CD4-positive, alpha-beta memory T cell (primary cell): Measurements from ENCODE around the gene CUEDC2. TPM values are rescaled to one million over a fixed set of nuclear protein-coding genes. Genes with fewer than 3 reads are reported as not detected.

Experiments
- CTCF ChIA-PET: fragments of 350-600 bp; sonication (Branson Sonifier 250); formaldehyde crosslinking; loops from one replicate; lab custom pipeline; 2021; ENCODE audit warnings: inconsistent platforms; ENCODE audit not compliant: partially characterized antibody; lab: Charles Lee
- POLR2A ChIA-PET: fragments of 350-600 bp; sonication (Branson Sonifier 250); formaldehyde crosslinking; loops from one replicate; lab custom pipeline; 2021; ENCODE audit not compliant: partially characterized antibody; lab: Charles Lee
- DNase-seq, 5 donors: peaks; one replicate each; pipeline versions ENCODE4 v3.0.0 to v3.0.0-alpha.2; 2020 to 2022; ENCODE audit warnings: mixed read lengths in 1 of 5
- H3K27ac ChIP-seq: one replicate; pipeline ENCODE4 v1.7.0; 2013; ENCODE audit warnings: low read depth, low read length
- H3K27me3 ChIP-seq: 2 replicates; pipeline ENCODE4 v1.7.0; 2013; ENCODE audit warnings: mild to moderate bottlenecking, low read length, moderate library complexity; ENCODE audit not compliant: insufficient read depth
- H3K36me3 ChIP-seq: 2 replicates; pipeline ENCODE4 v1.7.0; 2013; ENCODE audit warnings: mild to moderate bottlenecking, low read length, moderate library complexity; ENCODE audit not compliant: insufficient read depth
- H3K4me1 ChIP-seq: 2 replicates; pipeline ENCODE4 v1.7.0; 2013; ENCODE audit warnings: mild to moderate bottlenecking, low read length, moderate library complexity; ENCODE audit not compliant: insufficient read depth
- H3K4me3 ChIP-seq, 2 donors: one replicate each; pipeline ENCODE4 v1.7.0; 2013; ENCODE audit warnings: low read length in 2 of 2, mild to moderate bottlenecking in 1 of 2
- H3K9me3 ChIP-seq, 2 donors: one replicate each; pipeline ENCODE4 v1.7.0; 2013; ENCODE audit warnings: low read length in 2 of 2, control low read depth in 1 of 2; ENCODE audit not compliant: control insufficient read depth in 1 of 2
- H3K27ac Mint-ChIP-seq, 7 donors: one replicate each; pipeline ENCODE4 v1.8.0; 2020 to 2021; ENCODE audit warnings: mixed read lengths in 7 of 7, mild to moderate bottlenecking in 6 of 7, inconsistent platforms in 3 of 7, moderate library complexity in 3 of 7
- H3K27me3 Mint-ChIP-seq, 2 donors: one replicate each; pipeline ENCODE4 v1.8.0; 2020 to 2021; ENCODE audit warnings: mixed read lengths in 2 of 2
- H3K36me3 Mint-ChIP-seq, 2 donors: one replicate each; pipeline ENCODE4 v1.8.0; 2020 to 2021; ENCODE audit warnings: mixed read lengths in 2 of 2, inconsistent platforms in 1 of 2, mild to moderate bottlenecking in 1 of 2
- H3K4me1 Mint-ChIP-seq, 4 donors: one replicate each; pipeline ENCODE4 v1.8.0; 2020 to 2021; ENCODE audit warnings: mixed read lengths in 4 of 4, mild to moderate bottlenecking in 1 of 4
- H3K4me3 Mint-ChIP-seq, 8 donors: one replicate each; pipeline ENCODE4 v1.8.0; 2020 to 2021; ENCODE audit warnings: mixed read lengths in 8 of 8, mild to moderate bottlenecking in 7 of 8, moderate library complexity in 6 of 8, inconsistent platforms in 3 of 8
- H3K9me3 Mint-ChIP-seq, 8 donors: one replicate each; pipeline ENCODE4 v1.8.0; 2020 to 2021; ENCODE audit warnings: mixed read lengths in 8 of 8, mild to moderate bottlenecking in 5 of 8, inconsistent platforms in 3 of 8, moderate library complexity in 1 of 8
- intact Hi-C: fragments of 100-400 bp; cut with micrococcal nuclease; formaldehyde crosslinking; loops from one replicate; pipeline ENCODE4 v1.15.1; 2023
- polyA plus RNA-seq, 2 donors: library from polyadenylated mRNA; unstranded; fragments of 300-500 nt; fragmentation: Illumina TruSeq; gene quantifications; one replicate each; pipeline ENCODE4 v1.2.3, GENCODE V29; 2021
- total RNA-seq, 2 experiments: library from RNA; stranded (reverse); gene quantifications; one replicate each; pipeline ENCODE4 v1.2.3, GENCODE V29; 2021

CUEDC2 gene
- total and polyA plus RNA-seq, 4 experiments from 2014 or later, result 27.2 to 57.5 (median 41.4) TPM

DNA sequence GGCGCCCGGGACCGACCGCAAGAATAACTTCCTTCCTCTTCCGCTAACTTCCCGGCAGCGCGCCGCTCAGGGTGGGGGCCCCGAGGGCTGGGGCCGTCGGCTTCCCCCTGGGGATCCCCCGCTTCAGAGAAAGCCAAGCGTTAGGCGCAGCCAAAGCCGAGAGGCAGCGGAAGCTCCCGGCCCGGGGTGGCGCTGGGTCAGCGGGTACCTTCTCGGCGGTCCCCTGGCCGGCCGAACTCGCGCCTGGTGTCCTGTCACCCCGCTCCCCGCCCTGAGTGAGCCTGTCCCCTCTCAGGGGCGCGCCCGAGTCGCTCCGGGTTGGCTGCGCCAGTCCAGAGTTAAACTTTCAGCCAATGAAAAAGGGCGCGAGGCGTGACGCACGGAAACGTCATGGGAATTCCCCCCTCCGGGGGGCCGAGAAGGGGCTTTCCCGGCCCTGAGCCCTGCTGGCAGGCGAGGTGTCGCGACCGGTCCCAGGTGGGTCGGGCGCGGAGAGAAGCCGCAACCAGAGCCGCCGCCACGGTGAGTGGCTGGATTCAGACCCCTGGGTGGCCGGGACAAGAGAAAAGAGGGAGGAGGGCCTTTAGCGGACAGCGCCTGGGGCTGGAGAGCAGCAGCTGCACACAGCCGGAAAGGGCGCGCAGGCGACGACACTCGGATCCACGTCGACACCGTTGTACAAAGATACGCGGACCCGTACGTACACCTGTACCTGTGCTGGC lies 38.1 kb downstream of the CUEDC2 start:
- H3K9me3 ChIP-seq, result no peaks in the 10 kb centered on the region
- no peaks in the 10 kb centered on the region for H3K27me3 Mint-ChIP-seq
- H3K27me3 ChIP-seq, result no peaks in the 10 kb centered on the region
- intact Hi-C loops, result loop anchor here (1.0 to 2.0 kb wide), 9 partner anchors 28 to 261 kb away; partner anchors contain the start of genes ACTR1A, CUEDC2, GBF1 and PPRC1
- H3K4me1 ChIP-seq, result peaks cover 43% of the 10 kb centered on the region
- H3K27ac ChIP-seq, result peak overlapping the region; percentile 100
- H3K36me3 ChIP-seq, result peaks cover 17% of the 10 kb centered on the region
- ChIA-PET CTCF (interaction anchor here (0.8 to 10.3 kb wide), 27 partner anchors 8 to 271 kb away, joined by 3 to 88 read pairs (median 4); partner anchors contain the start of genes ACTR1A, C10orf95, CUEDC2 and FBXL15), POLR2A (interaction anchor here (0.7 to 8.3 kb wide), 24 partner anchors 9 to 279 kb away, joined by 3 to 122 read pairs (median 6); partner anchors contain the start of genes ACTR1A, C10orf95, CUEDC2 and ELOVL3)
- H3K4me1 Mint-ChIP-seq, result peaks cover 18 to 62% (median 34%) of the 10 kb centered on the region in 4 donors
- peaks cover 0 to 2% (median 0%) of the 10 kb centered on the region in 8 donors for H3K9me3 Mint-ChIP-seq
- H3K36me3 Mint-ChIP-seq, result peaks cover 7 to 43% of the 10 kb centered on the region in 2 donors
- H3K4me3 Mint-ChIP-seq, result peak overlapping the region; percentile 94 to 98 (median 96)
- H3K4me3 ChIP-seq, result peak overlapping the region; percentile 97 to 98
- peak; percentile 99 to 100 (median 99) for DNase-seq
- peak overlapping the region; percentile 98 to 100 (median 100) for H3K27ac Mint-ChIP-seq

GRCh38 chr10:102393411-102394078 lies 38.8 kb downstream of the CUEDC2 start:
- ChIA-PET POLR2A (interaction anchor here (0.7 to 8.3 kb wide), 22 partner anchors 8 to 279 kb away, joined by 3 to 122 read pairs (median 8); partner anchors contain the start of genes ACTR1A, C10orf95, CUEDC2 and ELOVL3), CTCF (interaction anchor here (0.6 to 10.3 kb wide), 29 partner anchors 8 to 894 kb away, joined by 3 to 88 read pairs (median 4); partner anchors contain the start of genes ACTR1A, C10orf95, CUEDC2 and FBXL15)
- peak overlapping the region; percentile 94 to 98 (median 96) for H3K4me3 Mint-ChIP-seq
- peaks cover 7 to 39% of the 10 kb centered on the region in 2 donors for H3K36me3 Mint-ChIP-seq
- intact Hi-C loops, result loop anchor here (1.0 to 2.0 kb wide), 9 partner anchors 29 to 261 kb away; partner anchors contain the start of genes ACTR1A, CUEDC2, GBF1 and PPRC1
- no peaks in the 10 kb centered on the region for H3K27me3 Mint-ChIP-seq
- Histone ChIP-seq H3K4me1 (peaks cover 36% of the 10 kb centered on the region), H3K36me3 (peaks cover 17% of the 10 kb centered on the region), H3K4me3 (peak overlapping the region; percentile 47 to 97), H3K27ac (peak overlapping the region; percentile 100), H3K9me3 (no peaks in the 10 kb centered on the region), H3K27me3 (no peaks in the 10 kb centered on the region)
- H3K9me3 Mint-ChIP-seq, result peaks cover 0 to 1% (median 0%) of the 10 kb centered on the region in 8 donors
- H3K27ac Mint-ChIP-seq, result peak overlapping the region; percentile 98 to 100 (median 100)
- peaks cover 19 to 58% (median 32%) of the 10 kb centered on the region in 4 donors for H3K4me1 Mint-ChIP-seq
- no peak for DNase-seq

GRCh38 chr10:102392306-102392705 lies 40.1 kb downstream of the CUEDC2 start:
- no peak overlapping the region for H3K4me3 ChIP-seq
- CTCF ChIA-PET, result interaction anchor here (0.6 to 10.3 kb wide), 7 partner anchors 10 to 553 kb away, joined by 3 to 88 read pairs (median 26); partner anchors contain the start of genes C10orf95 and FBXL15
- Mint-ChIP-seq H3K9me3 (no peaks in the 10 kb centered on the region), H3K4me3 (peak overlapping the region in 1 of 8 donors; percentile 69), H3K27me3 (no peaks in the 10 kb centered on the region), H3K36me3 (peaks cover 0 to 26% of the 10 kb centered on the region in 2 donors), H3K27ac (peak overlapping the region in 5 of 7 donors; percentile 9 to 100 (median 65)), H3K4me1 (peaks cover 13 to 45% (median 22%) of the 10 kb centered on the region in 4 donors)
- intact Hi-C loops, result no loop called here
- no peaks in the 10 kb centered on the region for H3K27me3 ChIP-seq
- H3K27ac ChIP-seq, result no peak overlapping the region
- peaks cover 24% of the 10 kb centered on the region for H3K4me1 ChIP-seq
- POLR2A ChIA-PET, result interaction anchor here (1.5 kb wide), 1 partner anchor 80 kb away, joined by 4 read pairs; no protein-coding TSS in a partner anchor
- H3K36me3 ChIP-seq, result peaks cover 6% of the 10 kb centered on the region
- no peak for DNase-seq
- H3K9me3 ChIP-seq, result no peaks in the 10 kb centered on the region

- Mint-ChIP-seq H3K27me3 (no peaks in the 10 kb centered on the region), H3K27ac (peak overlapping the region in 2 of 7 donors; percentile 0 to 43), H3K36me3 (peaks cover 0 to 10% of the 10 kb centered on the region in 2 donors), H3K9me3 (no peaks in the 10 kb centered on the region), H3K4me3 (no peak overlapping the region), H3K4me1 (peaks cover 7 to 23% (median 11%) of the 10 kb centered on the region in 4 donors)
- ChIA-PET POLR2A (no interaction called here), CTCF (interaction anchor here (0.6 to 1.2 kb wide), 4 partner anchors 116 to 923 kb away, joined by 3 read pairs; partner anchors contain the start of gene ELOVL3)
- H3K4me3 ChIP-seq, result no peak overlapping the region
- intact Hi-C loops, result no loop called here
- no peak for DNase-seq
- peaks cover 9% of the 10 kb centered on the region for H3K4me1 ChIP-seq
- no peak overlapping the region for H3K27ac ChIP-seq
- no peaks in the 10 kb centered on the region for H3K27me3 ChIP-seq
- H3K36me3 ChIP-seq, result no peaks in the 10 kb centered on the region
- H3K9me3 ChIP-seq, result no peaks in the 10 kb centered on the region
These were observed 42.5 kb downstream of the CUEDC2 start for GRCh38 chr10:102389894-102390293.

DNA sequence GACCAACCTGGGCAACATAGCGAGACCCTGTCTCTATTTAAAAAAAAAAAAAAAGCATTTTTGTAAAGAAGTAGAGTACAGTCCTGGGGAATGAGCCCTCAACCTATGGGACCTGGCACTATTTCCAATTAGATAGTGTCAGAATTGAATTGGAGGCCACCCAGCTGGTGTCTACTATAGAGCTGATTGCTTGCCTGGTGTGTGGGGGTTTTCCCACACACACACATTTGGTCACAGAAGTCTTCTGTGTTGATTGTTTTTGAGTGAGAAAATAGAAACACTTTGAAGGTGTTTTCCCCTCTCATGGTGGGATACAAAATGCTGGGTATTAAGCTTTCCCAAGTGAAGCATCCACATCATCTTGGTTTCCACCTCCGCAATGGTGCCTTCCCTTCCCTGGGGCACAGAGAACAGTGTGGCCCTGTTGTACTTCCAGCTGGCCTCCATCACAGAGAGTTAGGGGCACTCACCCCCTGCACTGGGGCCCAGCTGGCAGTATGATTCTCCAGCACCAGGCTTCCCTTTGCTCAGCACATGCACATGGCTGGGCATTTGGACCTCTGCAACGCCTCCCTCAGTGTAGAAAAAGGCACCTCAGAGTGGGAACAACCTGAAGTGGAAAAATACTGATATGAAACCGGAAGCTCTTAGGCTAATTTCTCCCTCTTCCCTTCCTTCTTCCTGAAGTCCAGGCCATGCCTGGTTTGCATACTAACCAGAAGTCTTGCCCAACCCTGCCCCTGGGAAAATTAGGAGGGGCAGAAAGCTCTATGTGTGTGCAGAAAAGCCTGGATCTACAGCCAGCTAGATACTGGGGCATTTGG lies 47.6 kb downstream of the CUEDC2 start:
- Mint-ChIP-seq H3K9me3 (no peaks in the 10 kb centered on the region), H3K4me3 (no peak overlapping the region), H3K4me1 (peaks cover 0 to 4% (median 2%) of the 10 kb centered on the region in 4 donors), H3K36me3 (peaks cover 14 to 29% of the 10 kb centered on the region in 2 donors), H3K27me3 (no peaks in the 10 kb centered on the region), H3K27ac (peak overlapping the region in 3 of 7 donors; percentile 17 to 79 (median 25))
- Histone ChIP-seq H3K4me1 (no peaks in the 10 kb centered on the region), H3K27ac (no peak overlapping the region), H3K9me3 (no peaks in the 10 kb centered on the region), H3K27me3 (no peaks in the 10 kb centered on the region), H3K36me3 (peaks cover 12% of the 10 kb centered on the region), H3K4me3 (no peak overlapping the region)
- ChIA-PET CTCF (interaction anchor here (0.7 to 3.6 kb wide), 9 partner anchors 9 to 225 kb away, joined by 3 to 17 read pairs (median 3); no protein-coding TSS in a partner anchor), POLR2A (interaction anchor here (1.0 to 2.5 kb wide), 2 partner anchors 9 to 15 kb away, joined by 3 to 9 read pairs; no protein-coding TSS in a partner anchor)
- intact Hi-C loops, result no loop called here
- DNase-seq, result no peak

- Mint-ChIP-seq H3K27me3 (no peaks in the 10 kb centered on the region), H3K36me3 (peaks cover 22 to 35% of the 10 kb centered on the region in 2 donors), H3K4me3 (no peak overlapping the region), H3K9me3 (no peaks in the 10 kb centered on the region), H3K4me1 (peaks cover 0 to 4% (median 2%) of the 10 kb centered on the region in 4 donors), H3K27ac (peak overlapping the region in 3 of 7 donors; percentile 25 to 55 (median 35))
- H3K36me3 ChIP-seq, result peaks cover 20% of the 10 kb centered on the region
- ChIA-PET CTCF (interaction anchor here (1.1 to 3.6 kb wide), 4 partner anchors 10 to 154 kb away, joined by 4 to 17 read pairs (median 8); no protein-coding TSS in a partner anchor), POLR2A (interaction anchor here (2.5 kb wide), 1 partner anchor 16 kb away, joined by 9 read pairs; no protein-coding TSS in a partner anchor)
- no peak overlapping the region for H3K27ac ChIP-seq
- intact Hi-C loops, result no loop called here
- H3K9me3 ChIP-seq, result no peaks in the 10 kb centered on the region
- no peaks in the 10 kb centered on the region for H3K27me3 ChIP-seq
- no peaks in the 10 kb centered on the region for H3K4me1 ChIP-seq
- no peak overlapping the region for H3K4me3 ChIP-seq
- DNase-seq, result no peak
These were observed 48.3 kb downstream of the CUEDC2 start for GRCh38 chr10:102384053-102384452.
